PC-3 (cell line): ENCODE measurements around the gene PLPPR5. TPM values are rescaled to one million over a fixed set of nuclear protein-coding genes. Genes with fewer than 3 reads are reported as not detected.

Experiments used
- ATAC-seq: fragments of 200-7000 bp; cut with Tn5 transposase; 2 replicates; pipeline ENCODE4 v1.9.1; 2020; ENCODE audit warnings: mild to moderate bottlenecking, moderate library complexity
- BruUV-seq: library from RNA; stranded (reverse); fragments of 400-500 nt; replicated peaks from 2 replicates; lab custom pipeline; 2021; lab: Mats Ljungman, UMichigan
- CTCF ChIA-PET: fragments of 300-600 bp; sonication (Branson Sonifier 250); formaldehyde crosslinking; loops from one replicate; lab custom pipeline; 2022; ENCODE audit warnings: antibody characterized with exemption; lab: Charles Lee
- POLR2A ChIA-PET: fragments of 300-600 bp; sonication (Branson Sonifier 250); formaldehyde crosslinking; loops from one replicate; lab custom pipeline; 2022; ENCODE audit warnings: antibody characterized with exemption; ENCODE audit not compliant: unreplicated experiment; lab: Charles Lee
- DNase-seq: peaks from one replicate; pipeline ENCODE4 v3.0.0-alpha.2; 2015
- H2AFZ ChIP-seq: fragments of 300-600 bp; sonication (generic); 2 replicates; pipeline ENCODE4 v1.6.0; 2016; ENCODE audit warnings: antibody characterized with exemption, low read length
- H3F3A ChIP-seq: fragments of 300-600 bp; sonication (generic); one replicate; pipeline ENCODE4 v1.6.0; 2017; ENCODE audit warnings: antibody characterized with exemption, low read length, control low read depth, mild to moderate bottlenecking; ENCODE audit not compliant: unreplicated experiment
- H3K27ac ChIP-seq: fragments of 300-600 bp; sonication (generic); 2 replicates; pipeline ENCODE4 v1.5.1; 2016; ENCODE audit warnings: mild to moderate bottlenecking, low read length
- H3K27me3 ChIP-seq: fragments of 300-600 bp; sonication (generic); 2 replicates; pipeline ENCODE4 v1.6.1; 2016; ENCODE audit warnings: low read length, mixed read lengths
- H3K36me3 ChIP-seq: fragments of 300-600 bp; sonication (generic); 2 replicates; pipeline ENCODE4 v1.6.1; 2016; ENCODE audit warnings: low read depth, mixed run types, low read length, mixed read lengths
- H3K4me1 ChIP-seq: fragments of 300-600 bp; sonication (generic); 2 replicates; pipeline ENCODE4 v1.5.1; 2016; ENCODE audit warnings: low read length; ENCODE audit not compliant: insufficient read depth
- H3K4me2 ChIP-seq: fragments of 300-600 bp; sonication (generic); 2 replicates; pipeline ENCODE4 v1.6.0; 2016; ENCODE audit warnings: low read length
- H3K4me3 ChIP-seq: fragments of 300-600 bp; sonication (generic); 2 replicates; pipeline ENCODE4 v1.5.1; 2016; ENCODE audit warnings: mild to moderate bottlenecking, low read length, mixed read lengths
- H3K79me2 ChIP-seq: fragments of 300-600 bp; sonication (generic); 2 replicates; pipeline ENCODE4 v1.6.1; 2017; ENCODE audit warnings: low read length, mixed read lengths
- H3K9ac ChIP-seq: fragments of 300-600 bp; sonication (generic); 2 replicates; pipeline ENCODE4 v1.6.0; 2016; ENCODE audit warnings: mild to moderate bottlenecking, low read length
- H3K9me2 ChIP-seq: fragments of 300-600 bp; sonication (generic); replicated peaks from 2 replicates; pipeline ENCODE4 v1.6.1; 2016; ENCODE audit warnings: mixed run types, low read length, mixed read lengths
- H3K9me3 ChIP-seq: fragments of 300-600 bp; sonication (generic); 2 replicates; pipeline ENCODE4 v1.6.1; 2016; ENCODE audit warnings: low read length, mixed read lengths
- H4K20me1 ChIP-seq: fragments of 300-600 bp; sonication (generic); 2 replicates; pipeline ENCODE4 v1.6.1; 2016; ENCODE audit warnings: low read length, mixed read lengths
- EZH2 ChIP-seq: fragments of 300-600 bp; sonication (generic); IDR thresholded peaks from one replicate; pipeline ENCODE4 v1.6.1; 2017; ENCODE audit warnings: antibody characterized with exemption, mild to moderate bottlenecking, low read length; ENCODE audit not compliant: unreplicated experiment
- EZH2phosphoT487 ChIP-seq: fragments of 300-600 bp; sonication (generic); IDR thresholded peaks from 2 replicates; pipeline ENCODE4 v1.6.1; 2018; ENCODE audit warnings: mild to moderate bottlenecking, antibody characterized with exemption, low read length, borderline replicate concordance
- intact Hi-C: fragments of 100-400 bp; cut with micrococcal nuclease; formaldehyde crosslinking; loops from 2 replicates; pipeline ENCODE4 v1.9.0; 2023
- total RNA-seq: library from RNA; depleted of rRNA; stranded (reverse); fragments of >200 nt; gene quantifications from 2 replicates; pipeline ENCODE4 v1.2.3, GENCODE V29; 2014
- TF ChIP-seq, protein P1 (sequence below): fragments of 300-600 bp; sonication (generic); conservative IDR thresholded peaks from 2 replicates; pipeline ENCODE4 v1.5.1; 2017; ENCODE audit warnings: antibody characterized with exemption, low read depth, mild to moderate bottlenecking, low read length

PLPPR5 gene
- total RNA-seq, 1 experiment from 2014 or later, result 2.1 TPM

GRCh38 chr1:98947071-98947470 is 57.6 kb downstream of the PLPPR5 start:
- BruUV-seq, result no TSS peak
- Histone ChIP-seq H3K4me2 (no peak overlapping the region), H3K9ac (no peak overlapping the region), H3K27ac (no peak overlapping the region), H3F3A (no peaks in the 10 kb centered on the region), H3K9me2 (no peaks in the 10 kb centered on the region), H3K27me3 (no peaks in the 10 kb centered on the region), H3K79me2 (no peaks in the 10 kb centered on the region), H3K36me3 (no peaks in the 10 kb centered on the region), H4K20me1 (no peaks in the 10 kb centered on the region), H3K4me3 (no peak overlapping the region), H3K4me1 (no peaks in the 10 kb centered on the region), H2AFZ (no peak overlapping the region), H3K9me3 (no peaks in the 10 kb centered on the region)
- intact Hi-C loops, result no loop called here
- DNase-seq (no peak), ATAC-seq (no peak)
- CTCF ChIA-PET, result no interaction called here
- TF ChIP-seq EZH2 (no peak), EZH2phosphoT487 (no peak)
- TF ChIP-seq, protein P1, sequence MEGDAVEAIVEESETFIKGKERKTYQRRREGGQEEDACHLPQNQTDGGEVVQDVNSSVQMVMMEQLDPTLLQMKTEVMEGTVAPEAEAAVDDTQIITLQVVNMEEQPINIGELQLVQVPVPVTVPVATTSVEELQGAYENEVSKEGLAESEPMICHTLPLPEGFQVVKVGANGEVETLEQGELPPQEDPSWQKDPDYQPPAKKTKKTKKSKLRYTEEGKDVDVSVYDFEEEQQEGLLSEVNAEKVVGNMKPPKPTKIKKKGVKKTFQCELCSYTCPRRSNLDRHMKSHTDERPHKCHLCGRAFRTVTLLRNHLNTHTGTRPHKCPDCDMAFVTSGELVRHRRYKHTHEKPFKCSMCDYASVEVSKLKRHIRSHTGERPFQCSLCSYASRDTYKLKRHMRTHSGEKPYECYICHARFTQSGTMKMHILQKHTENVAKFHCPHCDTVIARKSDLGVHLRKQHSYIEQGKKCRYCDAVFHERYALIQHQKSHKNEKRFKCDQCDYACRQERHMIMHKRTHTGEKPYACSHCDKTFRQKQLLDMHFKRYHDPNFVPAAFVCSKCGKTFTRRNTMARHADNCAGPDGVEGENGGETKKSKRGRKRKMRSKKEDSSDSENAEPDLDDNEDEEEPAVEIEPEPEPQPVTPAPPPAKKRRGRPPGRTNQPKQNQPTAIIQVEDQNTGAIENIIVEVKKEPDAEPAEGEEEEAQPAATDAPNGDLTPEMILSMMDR, result no peak
- POLR2A ChIA-PET, result no interaction called here

DNA sequence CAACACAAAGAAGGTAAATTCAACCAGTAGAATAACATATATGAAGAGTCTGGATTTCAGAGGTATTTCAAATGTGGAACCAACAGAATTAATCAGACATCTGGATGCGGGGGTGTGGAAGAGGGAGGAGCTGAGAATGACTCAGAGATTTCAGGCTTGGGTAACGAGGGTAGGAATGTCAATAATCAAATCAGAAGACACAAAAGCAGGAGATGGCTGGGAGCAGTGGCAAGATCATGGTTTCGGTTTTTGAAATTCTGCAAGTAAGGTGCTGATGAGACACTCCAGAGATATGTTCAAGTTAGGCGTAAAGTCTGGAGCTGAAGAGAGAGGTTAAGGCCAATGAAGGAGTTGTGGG is 64.0 kb downstream of the PLPPR5 start:
- Histone ChIP-seq H3K4me2 (0 out of 2 replicates have a peak overlapping the region, but pooled peaks have one; percentile 11), H3K36me3 (no peaks in the 10 kb centered on the region), H4K20me1 (no peaks in the 10 kb centered on the region), H3F3A (no peaks in the 10 kb centered on the region), H3K79me2 (no peaks in the 10 kb centered on the region), H3K4me1 (peaks cover 8% of the 10 kb centered on the region), H3K9me2 (no peaks in the 10 kb centered on the region), H3K4me3 (no peak overlapping the region), H3K27ac (no peak overlapping the region), H3K9me3 (no peaks in the 10 kb centered on the region), H3K27me3 (no peaks in the 10 kb centered on the region), H2AFZ (no peak overlapping the region), H3K9ac (no peak overlapping the region)
- DNase-seq, result peak; percentile 47
- CTCF ChIA-PET, result no interaction called here
- POLR2A ChIA-PET, result no interaction called here
- TF ChIP-seq, protein P1, result no peak
- TF ChIP-seq EZH2 (no peak), EZH2phosphoT487 (no peak)
- no TSS peak for BruUV-seq
- no peak for ATAC-seq
- intact Hi-C loops, result no loop called here

- H3K27ac ChIP-seq, result no peak overlapping the region
- no peaks in the 10 kb centered on the region for H3F3A ChIP-seq
- TF ChIP-seq, protein P1, result peak; percentile 18; the same call in 1 of the 2 replicates
- TF ChIP-seq EZH2phosphoT487 (no peak), EZH2 (no peak)
- H3K36me3 ChIP-seq, result no peaks in the 10 kb centered on the region
- CTCF ChIA-PET, result no interaction called here
- H2AFZ ChIP-seq, result no peak overlapping the region
- intact Hi-C loops, result no loop called here
- POLR2A ChIA-PET, result interaction anchor here (0.7 kb wide), 1 partner anchor 25 kb away, joined by 3 read pairs; no protein-coding TSS in a partner anchor
- H3K4me2 ChIP-seq, result 0 out of 2 replicates have a peak overlapping the region, but pooled peaks have one; percentile 11
- no peak overlapping the region for H3K9ac ChIP-seq
- no TSS peak for BruUV-seq
- H3K9me2 ChIP-seq, result no peaks in the 10 kb centered on the region
- no peak overlapping the region for H3K4me3 ChIP-seq
- no peaks in the 10 kb centered on the region for H3K9me3 ChIP-seq
- peaks cover 8% of the 10 kb centered on the region for H3K4me1 ChIP-seq
- DNase-seq, result no peak
- no peak for ATAC-seq
- no peaks in the 10 kb centered on the region for H4K20me1 ChIP-seq
- no peaks in the 10 kb centered on the region for H3K27me3 ChIP-seq
- H3K79me2 ChIP-seq, result no peaks in the 10 kb centered on the region
Measured at GRCh38 chr1:98940069-98940721, 64.5 kb downstream of the PLPPR5 start.
